ENCODE data around the gene GPHN. TPM values are rescaled to one million over a fixed set of nuclear protein-coding genes. Genes with fewer than 3 reads are reported as not detected.

The GPHN gene
- total and polyA plus RNA-seq, 8 donors, result 15.7 to 98.7 (median 35.7) TPM

DNA sequence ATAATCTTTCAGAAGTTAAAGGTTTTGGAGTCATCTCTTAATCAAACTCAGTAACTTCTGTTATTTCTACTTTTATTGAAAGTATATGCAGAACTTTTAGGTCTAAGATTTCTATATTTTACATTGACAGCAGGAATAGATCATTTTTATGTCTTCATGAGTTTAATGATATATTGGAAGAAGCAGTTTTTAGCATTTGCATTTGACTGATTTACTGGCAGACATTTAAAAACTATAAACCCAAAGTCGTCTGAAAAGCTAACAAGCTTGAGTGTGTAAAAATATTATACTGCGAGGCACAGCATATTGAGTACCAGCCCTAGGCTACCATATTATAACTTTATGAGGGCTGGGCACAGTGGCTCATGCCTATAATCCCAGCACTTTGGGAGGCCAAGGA, 467.3 kb downstream of the GPHN start:
- no peak overlapping the region for H3K4me3 ChIP-seq
- intact Hi-C loops (cut with DNase I; ENCODE audit: low total_unique reads), result no loop called here
- no peaks in the 10 kb centered on the region for H3K4me1 ChIP-seq
- no peaks in the 10 kb centered on the region for H3K9me3 ChIP-seq
- TF ChIP-seq EP300 (IDR thresholded peaks at IDR 0.05) (no peak), CTCF (IDR thresholded peaks at IDR 0.05) (no peak), POLR2A (IDR thresholded peaks at IDR 0.05) (no peak), POLR2AphosphoS5 (IDR thresholded peaks at IDR 0.05) (no peak)
- H3K27ac ChIP-seq, result no peak overlapping the region
- peaks cover 0 to 6% (median 0%) of the 10 kb centered on the region in 4 donors for H3K36me3 ChIP-seq
- no peak for DNase-seq
- WGBS, 5 donors, result 89 to 96% (median 91%) methylated on average over 2 of the region's 2 CpGs
- H3K27me3 ChIP-seq, result no peaks in the 10 kb centered on the region

- TF ChIP-seq POLR2A (IDR thresholded peaks at IDR 0.05) (no peak), CTCF (IDR thresholded peaks at IDR 0.05) (no peak), EP300 (IDR thresholded peaks at IDR 0.05) (no peak), POLR2AphosphoS5 (IDR thresholded peaks at IDR 0.05) (no peak)
- no peak overlapping the region for H3K4me3 ChIP-seq
- no peaks in the 10 kb centered on the region for H3K27me3 ChIP-seq
- intact Hi-C loops (cut with DNase I; ENCODE audit: low total_unique reads), result no loop called here
- 73 to 82% (median 76%) methylated on average over 3 of the region's 3 CpGs for WGBS, 5 donors
- no peaks in the 10 kb centered on the region for H3K9me3 ChIP-seq
- DNase-seq, result peak in 1 of 2 donors; percentile 3
- peaks cover 0 to 14% (median 3%) of the 10 kb centered on the region in 4 donors for H3K4me1 ChIP-seq
- H3K36me3 ChIP-seq, result no peaks in the 10 kb centered on the region
- no peak overlapping the region for H3K27ac ChIP-seq
These were observed 471.4 kb downstream of the GPHN start for GRCh38 chr14:66979101-66979974.

- intact Hi-C loops (cut with DNase I; ENCODE audit: low total_unique reads), result no loop called here
- peaks cover 0 to 14% (median 3%) of the 10 kb centered on the region in 4 donors for H3K4me1 ChIP-seq
- no peak overlapping the region for H3K4me3 ChIP-seq
- H3K36me3 ChIP-seq, result no peaks in the 10 kb centered on the region
- no peak for DNase-seq
- no peaks in the 10 kb centered on the region for H3K27me3 ChIP-seq
- H3K27ac ChIP-seq, result no peak overlapping the region
- TF ChIP-seq POLR2A (IDR thresholded peaks at IDR 0.05), result no peak
- no peak for TF ChIP-seq CTCF (IDR thresholded peaks at IDR 0.05)
- no peak for TF ChIP-seq EP300 (IDR thresholded peaks at IDR 0.05)
- no peak for TF ChIP-seq POLR2AphosphoS5 (IDR thresholded peaks at IDR 0.05)
- H3K9me3 ChIP-seq, result no peaks in the 10 kb centered on the region
These were observed 474.3 kb downstream of the GPHN start for GRCh38 chr14:66982247-66982646.

GRCh38 chr14:66992776-66993175, 484.8 kb downstream of the GPHN start:
- 56 to 69% (median 63%) methylated on average over 2 of the region's 2 CpGs for WGBS, 5 donors
- H3K4me3 ChIP-seq, result no peak overlapping the region
- intact Hi-C loops (cut with DNase I; ENCODE audit: low total_unique reads), result no loop called here
- H3K27ac ChIP-seq, result no peak overlapping the region
- no peak for TF ChIP-seq EP300 (IDR thresholded peaks at IDR 0.05)
- TF ChIP-seq POLR2A (IDR thresholded peaks at IDR 0.05), result no peak
- TF ChIP-seq CTCF (IDR thresholded peaks at IDR 0.05), result no peak
- TF ChIP-seq POLR2AphosphoS5 (IDR thresholded peaks at IDR 0.05), result no peak
- no peaks in the 10 kb centered on the region for H3K27me3 ChIP-seq
- no peaks in the 10 kb centered on the region for H3K4me1 ChIP-seq
- H3K36me3 ChIP-seq, result peaks cover 0 to 2% (median under 1%) of the 10 kb centered on the region in 4 donors
- DNase-seq, result peak in 1 of 2 donors; percentile 4
- H3K9me3 ChIP-seq, result no peaks in the 10 kb centered on the region
